GM12892 (cell line): ENCODE data around the gene NUB1.

Experiments used
- POLR2A ChIP-seq: IDR thresholded peaks from 2 replicates; pipeline ENCODE4 v1.6.1; 2011; ENCODE audit warnings: low read depth, low read length, control low read depth
- POLR2AphosphoS5 ChIP-seq: IDR thresholded peaks from 2 replicates; pipeline ENCODE4 v1.6.1; 2011; ENCODE audit warnings: low read depth, low read length, control low read depth
- TAF1 ChIP-seq: IDR thresholded peaks from 2 replicates; pipeline ENCODE4 v1.6.1; 2011; ENCODE audit warnings: low read depth, mild to moderate bottlenecking, control low read depth, low read length, borderline replicate concordance

DNA sequence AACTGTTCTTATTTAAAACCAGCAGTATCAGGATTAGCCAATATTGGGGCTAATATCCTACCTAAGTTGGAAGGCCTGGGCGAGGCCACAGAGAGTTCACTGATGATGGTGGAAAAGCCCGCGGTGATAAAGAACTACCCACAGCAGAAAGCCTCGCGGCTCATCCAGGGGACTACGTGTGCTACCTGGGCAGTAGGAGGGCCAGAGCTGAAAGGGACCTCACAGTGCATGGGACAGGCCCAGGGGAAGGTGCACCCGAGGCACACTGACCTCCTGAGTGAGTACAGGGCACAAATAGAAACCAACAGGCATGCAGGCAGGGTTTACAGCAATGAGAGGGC lies 66.9 kb downstream of the NUB1 start:
- no peak for TF ChIP-seq POLR2A
- no peak for TF ChIP-seq TAF1
- no peak for TF ChIP-seq POLR2AphosphoS5
